Esophagus muscularis mucosa (tissue), 4 donors: Measurements from ENCODE around the gene NAALADL1. TPM values are rescaled to one million over a fixed set of nuclear protein-coding genes. Genes with fewer than 3 reads are reported as not detected.

ENCODE experiments used
- DNase-seq: peaks from one replicate; pipeline ENCODE4 v3.0.0-alpha.2; 2017; ENCODE audit errors: extremely low spot score
- H3K27ac ChIP-seq, 4 donors: fragments of 200-600 bp; sonication (generic); replicated peaks in 1 of 4; 1 replicate in 3 of 4; 2 replicates in 1 of 4; pipeline ENCODE4 v1.5.1; 2016 to 2019; ENCODE audit warnings: mild to moderate bottlenecking in 1 of 4
- H3K27me3 ChIP-seq, 4 donors: fragments of 200-600 bp; sonication (generic); one replicate each; pipeline versions ENCODE4 v1.5.1 to v1.6.0; 2016 to 2019
- H3K36me3 ChIP-seq, 4 donors: fragments of 200-600 bp; sonication (generic); one replicate each; pipeline ENCODE4 v1.5.1; 2016 to 2019
- H3K4me1 ChIP-seq, 4 donors: fragments of 200-600 bp; sonication (generic); one replicate each; pipeline ENCODE4 v1.5.1; 2016 to 2019
- H3K4me3 ChIP-seq, 4 donors: fragments of 200-600 bp; sonication (generic); 1 replicate in 2 of 4; 2 replicates in 2 of 4; pipeline ENCODE4 v1.5.1; 2016 to 2019; ENCODE audit warnings: mild to moderate bottlenecking in 4 of 4, moderate library complexity in 1 of 4
- H3K9me3 ChIP-seq, 4 donors: fragments of 200-600 bp; sonication (generic); 1 replicate in 3 of 4; 2 replicates in 1 of 4; pipeline ENCODE4 v1.5.1; 2016 to 2019
- EP300 ChIP-seq: sonication (generic); formaldehyde crosslinking; IDR thresholded peaks from one replicate; pipeline ENCODE4 v1.6.1; 2017; ENCODE audit warnings: antibody characterized with exemption
- POLR2A ChIP-seq: fragments of 450-650 bp; IDR thresholded peaks from one replicate; pipeline ENCODE4 v1.6.1; 2017; ENCODE audit warnings: antibody characterized with exemption, moderate library complexity, mild to moderate bottlenecking, low read depth
- POLR2AphosphoS5 ChIP-seq, 2 donors: sonication (generic); formaldehyde crosslinking; IDR thresholded peaks; one replicate each; pipeline ENCODE4 v1.6.1; 2017; ENCODE audit warnings: antibody characterized with exemption in 2 of 2
- WGBS: methylation state at CpG from one replicate; pipeline ENCODE4 v1.1.5; 2018; 5-methylcytosine and 5-hydroxymethylcytosine counted together
- intact Hi-C: fragments of 100-400 bp; cut with DNase I; formaldehyde crosslinking; loops from one replicate; pipeline ENCODE4 v1.15.1; 2023
- total RNA-seq, 4 donors: library from RNA; depleted of rRNA; stranded (reverse); fragments of >200 nt; gene quantifications; one replicate each; pipeline versions ENCODE4 v1.1.0 to v1.2.1, GENCODE V29; 2016
- TF ChIP-seq, protein P1 (sequence below), 3 experiments: fragments of 200-600 bp in 2 of 3; fragments of 450-650 bp in 1 of 3; sonication (generic) in 2 of 3; IDR thresholded peaks; one replicate each; pipeline ENCODE4 v1.5.1; 2017 to 2019; ENCODE audit warnings: antibody characterized with exemption in 3 of 3, mild to moderate bottlenecking in 2 of 3, moderate library complexity in 1 of 3

The NAALADL1 gene
- total RNA-seq, 4 donors from 2014 or later: 22.8 to 43.7 (median 31.0) TPM

GRCh38 chr11:65085446-65085845 is 27.1 kb upstream of the NAALADL1 start:
- Histone ChIP-seq H3K9me3 (no peaks in the 10 kb centered on the region), H3K4me1 (peaks cover 17 to 24% (median 21%) of the 10 kb centered on the region in 4 donors), H3K36me3 (peaks cover 22 to 51% (median 50%) of the 10 kb centered on the region in 4 donors), H3K4me3 (no peak overlapping the region), H3K27ac (no peak overlapping the region), H3K27me3 (no peaks in the 10 kb centered on the region)
- 90% methylated on average over 4 of the region's 4 CpGs for WGBS
- TF ChIP-seq POLR2AphosphoS5 (IDR thresholded peaks at IDR 0.05) (no peak), EP300 (no peak), POLR2A (no peak)
- TF ChIP-seq, protein P1, sequence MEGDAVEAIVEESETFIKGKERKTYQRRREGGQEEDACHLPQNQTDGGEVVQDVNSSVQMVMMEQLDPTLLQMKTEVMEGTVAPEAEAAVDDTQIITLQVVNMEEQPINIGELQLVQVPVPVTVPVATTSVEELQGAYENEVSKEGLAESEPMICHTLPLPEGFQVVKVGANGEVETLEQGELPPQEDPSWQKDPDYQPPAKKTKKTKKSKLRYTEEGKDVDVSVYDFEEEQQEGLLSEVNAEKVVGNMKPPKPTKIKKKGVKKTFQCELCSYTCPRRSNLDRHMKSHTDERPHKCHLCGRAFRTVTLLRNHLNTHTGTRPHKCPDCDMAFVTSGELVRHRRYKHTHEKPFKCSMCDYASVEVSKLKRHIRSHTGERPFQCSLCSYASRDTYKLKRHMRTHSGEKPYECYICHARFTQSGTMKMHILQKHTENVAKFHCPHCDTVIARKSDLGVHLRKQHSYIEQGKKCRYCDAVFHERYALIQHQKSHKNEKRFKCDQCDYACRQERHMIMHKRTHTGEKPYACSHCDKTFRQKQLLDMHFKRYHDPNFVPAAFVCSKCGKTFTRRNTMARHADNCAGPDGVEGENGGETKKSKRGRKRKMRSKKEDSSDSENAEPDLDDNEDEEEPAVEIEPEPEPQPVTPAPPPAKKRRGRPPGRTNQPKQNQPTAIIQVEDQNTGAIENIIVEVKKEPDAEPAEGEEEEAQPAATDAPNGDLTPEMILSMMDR (IDR thresholded peaks at IDR 0.05): no peak
- intact Hi-C loops: no loop called here
- DNase-seq: no peak

- Histone ChIP-seq H3K4me1 (peaks cover 17 to 24% (median 21%) of the 10 kb centered on the region in 4 donors), H3K9me3 (no peaks in the 10 kb centered on the region), H3K27me3 (no peaks in the 10 kb centered on the region), H3K36me3 (peaks cover 22 to 48% (median 47%) of the 10 kb centered on the region in 4 donors), H3K4me3 (peak overlapping the region; percentile 64 to 93 (median 83)), H3K27ac (peak overlapping the region; percentile 90 to 97 (median 92))
- no peak for DNase-seq
- WGBS: 49% methylated on average over 22 of the region's 23 CpGs
- intact Hi-C loops: loop anchor here (1.0 to 5.0 kb wide), 3 partner anchors 12 to 72 kb away; partner anchors contain the start of genes ARL2 and VPS51
- TF ChIP-seq, protein P1 (IDR thresholded peaks at IDR 0.05): no peak
- TF ChIP-seq POLR2AphosphoS5 (IDR thresholded peaks at IDR 0.05): no peak
- no peak for TF ChIP-seq EP300
- TF ChIP-seq POLR2A: no peak
These were observed 26.4 kb upstream of the NAALADL1 start for GRCh38 chr11:65084598-65085375.

GRCh38 chr11:65083834-65084597 is 25.7 kb upstream of the NAALADL1 start, which contains the start of the genes CDCA5 and ZFPL1:
TSS of gene CDCA5 (minus strand) at chr11:65084040. CDS start at chr11:65083978, 62 bp downstream.
TSS of gene ZFPL1 (plus strand) at chr11:65084222. CDS start at chr11:65084699, 477 bp downstream.
- Histone ChIP-seq H3K9me3 (no peaks in the 10 kb centered on the region), H3K4me1 (peaks cover 17 to 24% (median 21%) of the 10 kb centered on the region in 4 donors), H3K27me3 (no peaks in the 10 kb centered on the region), H3K27ac (peak within 1 kb of the TSS; percentile 90 to 97 (median 92)), H3K36me3 (peaks cover 22 to 41% (median 40%) of the 10 kb centered on the region in 4 donors), H3K4me3 (peak within 1 kb of the TSS; percentile 64 to 93 (median 83))
- TF ChIP-seq EP300 (no peak), POLR2A (no peak), POLR2AphosphoS5 (IDR thresholded peaks at IDR 0.05) (peak; percentile 96 to 99)
- TF ChIP-seq, protein P1 (IDR thresholded peaks at IDR 0.05): peak in 1 of 3 experiments; percentile 28
- intact Hi-C loops: loop anchor here (1.0 to 5.0 kb wide), 3 partner anchors 12 to 72 kb away; partner anchors contain the start of genes ARL2 and VPS51
- DNase-seq: peak; percentile 99
- WGBS: under 1% methylated on average over 68 of the region's 79 CpGs

- TF ChIP-seq POLR2A (no peak), POLR2AphosphoS5 (IDR thresholded peaks at IDR 0.05) (no peak), EP300 (no peak)
- TF ChIP-seq, protein P1 (IDR thresholded peaks at IDR 0.05): no peak
- WGBS: 7% methylated on average over 13 of the region's 13 CpGs
- H3K36me3 ChIP-seq: peaks cover 15 to 34% (median 32%) of the 10 kb centered on the region in 4 donors
- no peaks in the 10 kb centered on the region for H3K9me3 ChIP-seq
- DNase-seq: no peak
- H3K4me1 ChIP-seq: peaks cover 17 to 24% (median 21%) of the 10 kb centered on the region in 4 donors
- H3K27me3 ChIP-seq: no peaks in the 10 kb centered on the region
- H3K27ac ChIP-seq: peak overlapping the region; percentile 90 to 97 (median 92)
- peak overlapping the region; percentile 64 to 93 (median 83) for H3K4me3 ChIP-seq
- intact Hi-C loops: loop anchor here (5.0 kb wide), 2 partner anchors 36 to 71 kb away; partner anchors contain the start of gene ARL2
These were observed 24.9 kb upstream of the NAALADL1 start for GRCh38 chr11:65083134-65083833.
